Activated CD4-positive, alpha-beta T cell treated with anti-CD3 and anti-CD28 coated beads, Interleukin-2, amount 50 U/mL, for 16 hours (primary cell): Measurements from ENCODE around the gene RFK.

ENCODE experiments used
- DNase-seq: peaks from one replicate; pipeline ENCODE4 v3.0.0-alpha.2; 2020

RFK gene

DNA sequence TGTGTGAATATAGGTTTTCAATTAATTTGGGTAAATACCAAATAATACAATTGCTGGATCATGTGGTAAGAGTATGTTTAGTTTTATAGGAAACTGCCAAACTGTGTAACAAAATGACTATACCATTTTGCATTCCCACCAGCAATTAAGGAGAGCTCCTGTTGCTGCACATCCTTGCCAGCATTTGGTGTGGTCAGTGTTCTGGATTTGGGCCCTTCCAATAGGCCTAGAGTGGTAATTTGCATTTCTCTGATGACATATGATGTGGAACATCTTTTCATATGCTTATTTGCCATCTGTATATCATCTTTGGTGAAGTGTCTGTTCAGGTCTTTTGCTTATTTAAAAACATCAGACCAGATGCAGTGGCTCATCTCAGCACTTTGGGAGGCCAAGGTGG is 11.6 kb upstream of the RFK start:
- no peak for DNase-seq

DNA sequence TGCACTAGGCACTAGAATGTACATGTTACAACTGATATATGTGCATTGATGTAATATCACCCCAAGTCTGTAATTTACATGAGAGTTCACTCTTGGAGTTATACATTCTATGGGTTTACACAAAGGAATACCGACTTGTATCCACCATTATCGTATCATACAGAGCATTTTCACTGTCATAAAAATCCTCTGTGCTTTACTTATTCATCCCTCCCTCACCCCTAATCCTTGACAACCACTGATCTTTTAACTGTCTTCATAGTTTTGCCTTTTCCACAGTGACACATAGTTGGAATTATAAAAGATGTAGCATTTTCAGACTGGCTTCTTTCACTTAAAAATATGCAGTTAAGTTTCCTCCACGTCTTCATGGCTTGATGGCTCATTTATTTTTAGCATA is 11.1 kb upstream of the RFK start:
- no peak for DNase-seq

DNA sequence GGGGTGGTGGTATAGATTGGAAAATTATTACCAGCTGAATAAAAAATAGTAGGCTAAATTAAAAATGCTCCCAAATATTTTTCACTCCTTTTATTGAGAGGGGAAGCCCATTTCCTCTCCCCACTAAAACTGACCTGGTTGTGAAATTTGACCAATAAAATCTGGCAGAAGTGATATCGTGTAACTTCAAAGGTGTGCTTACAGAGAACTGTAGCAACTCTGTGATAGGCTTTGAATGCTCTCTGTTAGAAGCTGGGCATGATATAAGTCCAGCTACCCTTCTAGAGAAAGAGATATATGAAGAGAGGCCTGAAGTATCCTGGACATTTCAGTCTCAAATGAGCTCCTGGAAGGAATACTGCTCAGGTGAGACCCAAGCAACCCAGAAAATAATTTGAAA is 10.2 kb upstream of the RFK start:
- no peak for DNase-seq

DNA sequence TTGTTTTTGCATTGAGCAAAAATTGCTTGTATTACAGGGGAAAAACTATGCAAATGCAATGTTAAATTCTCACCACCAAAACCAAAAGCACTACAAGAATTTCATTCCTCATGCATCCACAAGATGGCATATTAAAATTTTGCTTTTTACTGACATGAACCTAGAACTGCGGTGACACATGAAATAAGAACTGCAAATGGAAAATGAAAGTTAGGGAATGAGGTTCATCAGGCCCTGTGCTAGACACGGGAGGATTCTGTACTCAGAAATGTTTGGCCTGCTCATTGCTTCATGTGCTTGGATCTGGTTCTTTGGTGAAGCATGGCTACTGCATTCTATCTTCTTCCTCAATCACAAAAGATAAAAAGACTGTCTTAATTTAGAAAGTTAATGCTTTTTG is 9.1 kb upstream of the RFK start:
- peak; percentile 74 for DNase-seq

DNA sequence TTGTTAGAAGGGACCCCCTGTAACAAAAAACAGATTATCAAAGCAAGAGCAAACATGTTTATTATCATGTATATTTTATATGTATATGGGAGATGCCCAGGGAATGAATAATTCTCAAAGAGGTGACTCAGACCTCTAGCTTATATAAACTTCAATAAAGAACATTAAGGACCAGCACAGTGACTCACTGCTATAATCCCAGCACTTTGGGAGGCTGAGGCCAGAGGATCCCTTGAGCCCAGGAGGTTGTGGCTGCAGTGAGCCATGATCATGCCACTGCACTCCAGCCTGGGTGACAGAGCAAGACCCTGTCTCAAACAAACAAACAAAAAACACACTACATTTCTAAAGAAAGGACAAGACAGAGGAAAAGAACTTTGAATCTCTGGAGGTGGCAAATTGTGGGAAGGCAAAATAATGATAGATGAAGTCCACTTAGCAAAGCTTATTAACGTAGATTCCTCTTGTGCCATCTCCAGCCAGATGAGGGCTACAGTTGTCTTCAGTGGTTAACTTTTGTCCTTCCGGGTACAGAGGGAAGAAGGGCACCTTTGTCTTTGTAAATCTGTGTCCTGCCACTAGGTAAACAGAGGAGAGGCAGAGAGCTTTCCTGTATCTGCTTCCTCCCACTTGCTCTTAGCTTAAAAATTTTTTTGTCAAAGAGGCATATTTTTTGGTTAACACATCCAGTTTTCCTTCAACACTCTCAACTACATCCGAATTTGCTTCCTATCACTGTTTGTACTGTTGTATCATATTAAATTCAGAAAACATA is 7.5 kb upstream of the RFK start:
- no peak for DNase-seq

DNA sequence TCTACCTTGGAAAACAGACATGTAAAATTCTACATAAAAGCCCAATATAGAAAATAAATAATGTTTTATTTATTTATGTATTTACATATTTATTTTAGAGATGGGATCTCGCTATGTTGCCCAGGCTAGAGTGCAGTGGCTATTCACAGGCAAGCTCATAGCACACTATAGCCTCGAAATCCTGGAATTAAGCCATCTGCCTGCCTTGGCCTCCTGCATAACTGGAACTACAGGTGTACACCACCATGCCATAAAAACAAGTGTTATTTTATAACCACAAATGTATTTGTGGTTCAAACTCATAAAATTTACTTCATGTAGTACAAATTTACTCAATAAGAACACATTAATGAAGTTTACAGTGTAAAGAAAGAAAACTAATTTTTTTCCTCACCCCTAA is 7.0 kb upstream of the RFK start:
- DNase-seq: no peak

DNA sequence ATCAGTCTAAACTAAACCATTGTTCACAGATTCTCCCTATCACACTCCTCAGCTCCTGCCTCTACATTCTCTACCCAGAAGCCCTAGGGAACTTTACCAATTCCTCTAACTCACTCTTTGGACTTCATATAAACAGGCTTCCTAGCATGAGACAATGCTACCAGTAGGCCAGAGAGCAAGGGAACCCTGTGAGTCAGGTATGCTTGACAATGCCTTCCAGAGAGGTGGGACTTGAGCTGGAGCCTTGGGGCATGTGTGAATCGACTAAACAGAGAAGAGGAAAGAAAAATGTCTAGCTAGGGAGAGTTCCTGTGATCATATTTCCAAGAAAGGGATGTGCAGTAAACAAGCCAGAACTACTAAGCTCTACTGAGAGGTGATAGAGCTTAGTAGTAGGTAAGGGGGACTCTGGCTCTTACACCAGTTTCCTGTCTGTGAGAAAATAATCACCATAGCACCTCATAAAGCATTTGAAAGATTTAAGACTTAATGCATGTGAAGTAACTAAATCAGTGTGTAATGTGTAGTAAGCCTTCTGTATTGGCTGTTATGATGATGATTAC is 6.4 kb upstream of the RFK start:
- DNase-seq: no peak

DNA sequence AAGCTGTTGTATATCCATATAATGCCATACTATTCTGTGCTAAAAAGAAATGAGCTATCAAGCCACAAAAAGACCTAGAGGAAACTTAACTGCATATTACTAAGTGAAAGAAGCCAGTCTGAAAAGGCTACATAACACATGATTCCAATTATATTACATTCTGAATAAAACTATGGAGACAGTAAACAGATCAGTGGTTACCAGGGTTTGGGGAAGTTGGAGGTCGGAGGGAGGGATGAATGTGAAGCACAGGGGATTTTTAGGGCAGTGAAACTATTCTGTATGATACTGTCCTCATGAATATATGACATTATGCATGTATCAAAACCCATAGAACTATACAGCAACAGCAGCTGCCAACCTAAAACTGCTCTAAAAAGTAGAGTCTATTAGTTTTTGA is 5.6 kb upstream of the RFK start:
- no peak for DNase-seq

DNA sequence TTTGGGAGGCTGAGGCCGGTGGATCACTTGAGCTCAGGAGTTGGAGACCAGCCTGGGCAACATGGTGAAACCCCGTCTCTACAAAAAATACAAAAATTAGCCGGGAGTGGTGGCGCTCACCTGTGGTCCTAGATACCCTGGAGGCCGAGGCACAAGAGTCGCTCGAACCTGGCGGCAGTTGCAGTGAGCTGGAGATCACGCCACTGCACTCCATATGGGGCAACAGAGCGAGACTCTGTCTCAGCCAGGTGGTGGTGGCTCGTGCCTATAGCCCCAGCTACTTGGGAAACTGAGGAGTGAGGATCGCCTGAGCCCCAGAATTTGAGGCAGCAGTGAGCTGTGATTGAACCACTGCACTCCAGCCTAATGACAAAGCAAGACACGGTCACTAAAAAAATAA is 2.4 kb upstream of the RFK start:
- DNase-seq: no peak

DNA sequence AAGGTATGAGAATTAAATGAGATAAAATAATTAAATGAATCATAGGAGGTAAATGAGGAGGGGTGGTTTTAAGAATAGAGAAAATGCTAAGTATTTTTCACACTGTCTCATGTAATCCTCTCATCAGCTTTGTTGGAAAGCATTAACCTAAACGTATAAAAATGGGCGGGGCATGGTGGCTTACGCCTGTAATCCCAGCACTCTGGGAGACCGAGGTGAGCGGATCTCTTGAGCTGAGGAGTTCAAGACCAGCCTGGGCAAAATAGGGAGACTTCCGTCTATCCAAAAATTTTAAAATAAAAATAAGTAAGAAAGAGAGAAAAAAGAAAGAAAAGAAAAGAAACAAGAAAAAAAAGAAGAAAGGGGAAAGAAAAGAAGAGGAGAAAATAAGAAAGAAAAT is 1.9 kb upstream of the RFK start:
- no peak for DNase-seq

DNA sequence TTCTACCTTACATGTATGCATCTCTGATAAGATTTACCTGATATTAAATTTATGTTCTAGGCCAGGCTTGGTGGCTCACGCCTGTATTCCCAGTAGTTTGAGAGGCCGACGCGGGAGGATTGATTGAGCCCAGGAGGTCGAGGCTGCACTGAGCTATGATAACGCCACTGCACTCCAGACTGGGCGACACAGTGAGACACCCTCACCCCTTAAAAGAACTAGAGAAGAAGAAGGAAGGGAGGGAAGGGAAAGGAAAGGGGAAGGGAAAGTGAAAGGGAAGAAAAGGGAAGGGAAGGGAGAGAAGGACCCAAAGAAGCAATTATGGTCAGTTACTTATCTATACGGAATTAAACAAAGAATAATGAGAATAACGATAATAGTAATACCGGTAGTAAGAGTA is 1.2 kb upstream of the RFK start:
- no peak for DNase-seq

DNA sequence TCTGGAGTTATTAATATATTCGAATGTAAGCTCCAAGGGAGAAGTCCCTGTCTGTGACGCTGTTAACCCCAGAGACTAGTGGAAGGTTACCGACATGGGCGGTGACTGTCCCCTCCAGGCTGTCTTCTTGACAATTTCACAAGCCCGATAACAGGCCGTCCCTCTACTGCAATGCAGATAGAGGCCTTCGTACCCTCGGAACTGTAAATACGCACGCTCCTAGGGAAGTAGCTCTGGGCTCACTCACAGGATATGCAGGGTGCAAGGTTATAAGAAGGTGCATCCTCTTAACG is 680 bp upstream of the RFK start:
- DNase-seq: peak; percentile 57

DNA sequence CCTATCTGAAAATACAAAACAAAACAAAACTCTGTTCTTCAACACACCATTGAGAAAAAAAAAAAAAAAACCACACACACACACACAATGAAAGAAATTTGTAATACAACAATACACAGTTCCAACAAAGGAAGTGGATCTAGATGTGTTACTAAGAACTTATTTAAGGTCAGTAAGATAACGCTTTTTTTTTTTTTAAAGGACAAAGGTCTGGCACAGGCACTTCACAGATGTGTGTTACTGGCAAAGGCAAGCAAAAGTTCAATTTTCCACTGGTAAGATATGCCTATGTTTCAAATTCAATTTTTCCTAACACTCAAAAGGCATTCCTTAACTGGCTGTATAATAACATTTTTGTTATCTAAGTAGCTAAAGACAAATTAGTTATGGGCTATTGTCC is 3.6 kb downstream of the RFK start:
- DNase-seq: no peak

DNA sequence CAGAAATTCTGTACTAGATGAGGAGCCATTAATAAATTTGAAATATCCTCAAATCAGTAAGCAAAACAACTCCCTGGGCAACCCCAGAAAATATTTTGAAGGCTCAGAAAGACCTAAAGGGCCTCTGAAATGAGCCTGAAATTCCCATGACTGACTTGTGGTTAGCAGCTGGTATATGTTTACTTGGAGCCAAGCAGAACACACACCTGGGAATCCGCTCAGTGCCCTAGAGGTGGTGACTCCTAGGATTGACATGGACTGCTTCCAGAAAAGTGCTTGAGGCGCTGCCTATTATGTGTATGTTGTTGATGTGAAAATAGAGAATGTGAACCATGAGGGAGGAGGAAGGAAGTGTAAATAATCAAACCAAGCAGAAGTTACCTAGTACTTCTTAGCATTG is 14.7 kb downstream of the RFK start:
- DNase-seq: no peak

DNA sequence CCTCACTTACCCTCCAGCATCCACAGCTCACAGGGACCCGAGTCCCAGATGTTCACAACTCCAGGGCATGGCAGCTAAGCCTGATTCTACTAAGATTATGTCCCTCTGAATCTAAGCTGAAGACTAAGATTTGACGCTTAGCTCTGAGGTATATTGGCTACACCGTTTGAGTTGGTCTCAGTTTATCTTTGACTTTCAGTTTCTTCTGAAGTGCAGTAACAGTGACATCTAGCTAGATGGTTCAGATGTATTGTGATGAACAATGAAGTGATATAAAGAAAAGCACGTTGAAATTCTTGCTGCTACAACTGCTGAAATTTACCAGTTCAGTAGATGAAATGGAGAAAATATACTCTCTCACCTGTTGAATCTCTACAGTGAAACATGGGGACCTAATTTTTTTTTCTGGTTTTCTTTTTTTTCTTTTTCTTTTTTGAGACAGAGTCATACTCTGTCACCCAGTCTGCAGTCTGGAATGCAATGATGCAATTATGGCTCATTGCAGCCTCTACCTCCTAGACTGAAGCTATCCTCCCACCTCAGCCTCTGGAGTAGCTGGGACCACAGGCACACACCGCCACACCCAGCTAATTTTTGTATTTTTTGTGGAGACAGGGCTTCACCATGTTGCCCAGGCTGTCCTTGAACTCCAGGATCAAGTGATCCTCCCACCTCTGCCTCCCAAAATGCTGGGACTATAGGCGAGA is 15.7 kb downstream of the RFK start:
- no peak for DNase-seq

DNA sequence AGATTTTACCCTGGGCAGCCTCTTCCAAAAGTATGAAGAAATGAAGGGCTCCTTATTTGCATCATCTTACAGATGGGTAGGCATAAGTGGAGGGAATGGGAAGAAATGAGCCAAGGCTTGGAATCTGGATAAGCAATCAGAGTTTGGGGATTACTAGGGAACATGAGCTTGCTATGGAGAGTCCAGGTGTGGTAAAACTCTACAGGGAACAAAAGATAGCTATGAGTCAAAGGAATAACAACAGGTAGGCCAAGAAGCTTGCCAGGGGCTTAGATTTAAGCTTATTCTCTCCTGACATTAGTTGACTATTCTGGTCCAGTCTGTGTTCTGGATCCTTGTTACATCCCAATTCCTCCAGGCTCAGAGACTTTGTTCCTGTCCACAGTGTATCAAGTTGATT is 16.4 kb downstream of the RFK start:
- no peak for DNase-seq

DNA sequence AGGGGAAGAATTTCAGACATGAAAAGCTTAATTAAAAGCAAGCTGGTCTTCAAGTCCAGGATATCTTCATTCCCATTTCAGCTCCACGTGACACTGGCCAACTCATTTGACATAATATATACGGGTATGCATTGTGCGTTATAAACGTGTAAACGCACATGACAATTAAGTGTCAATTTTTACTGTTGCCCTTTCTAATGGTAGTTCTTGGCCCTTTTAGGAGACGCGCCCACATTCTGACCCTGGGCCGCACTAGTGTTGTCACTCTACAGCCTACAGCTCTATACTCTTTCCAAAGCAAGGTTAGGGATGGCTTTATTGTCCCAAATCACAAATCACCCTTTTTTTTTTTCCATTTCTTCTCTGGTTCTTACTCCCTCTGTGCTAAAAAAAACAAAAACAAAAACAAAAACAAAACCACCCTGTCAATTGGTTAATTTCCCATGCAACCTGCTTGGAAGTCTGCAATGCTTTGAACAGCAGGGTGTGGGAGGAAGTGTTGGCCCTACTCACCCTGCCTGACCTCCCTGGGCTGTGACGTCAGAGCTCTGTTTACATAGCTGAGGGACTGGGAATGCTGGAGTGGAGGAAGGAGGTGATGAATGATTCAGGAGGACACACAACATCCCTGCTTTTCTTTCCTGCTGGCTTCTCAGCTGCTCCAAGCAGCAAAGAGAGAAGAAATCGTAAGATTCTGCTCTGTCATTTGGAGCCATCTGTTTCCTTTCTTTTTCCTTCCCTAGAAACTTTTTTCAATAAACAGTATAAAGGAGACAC is 19.3 kb downstream of the RFK start:
- no peak for DNase-seq

DNA sequence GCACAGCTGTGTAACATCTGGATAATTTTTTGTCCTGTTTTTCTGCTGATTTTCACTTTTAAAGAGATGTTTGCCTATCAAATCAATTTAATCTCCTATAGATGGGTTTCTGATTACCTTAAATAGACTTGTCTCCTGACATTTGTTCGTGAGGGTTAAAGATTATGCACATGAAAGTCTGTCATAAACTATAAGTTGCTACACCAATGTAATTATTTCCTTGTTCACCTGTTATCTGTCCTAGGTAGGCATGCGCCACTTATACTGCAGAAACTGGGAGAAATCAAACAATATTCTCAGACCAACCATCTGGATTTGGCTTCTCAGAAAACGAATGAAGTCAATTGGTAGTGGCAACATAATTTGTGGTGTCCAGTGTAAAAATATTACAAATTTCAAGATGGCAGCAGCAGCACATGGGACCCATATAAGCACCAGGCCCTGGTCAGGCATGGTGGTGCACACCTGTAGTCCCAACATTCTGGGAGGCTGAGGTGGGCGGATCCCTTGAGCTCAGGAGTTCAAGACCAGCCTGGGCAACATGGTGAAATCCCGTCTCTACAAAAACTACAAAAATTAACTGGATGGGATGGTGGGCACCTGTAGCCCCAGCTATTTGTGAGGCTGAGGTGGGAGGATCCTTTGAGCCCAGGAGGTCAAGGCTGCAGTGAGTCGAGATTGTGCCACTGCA is 20.3 kb downstream of the RFK start:
- DNase-seq: no peak

DNA sequence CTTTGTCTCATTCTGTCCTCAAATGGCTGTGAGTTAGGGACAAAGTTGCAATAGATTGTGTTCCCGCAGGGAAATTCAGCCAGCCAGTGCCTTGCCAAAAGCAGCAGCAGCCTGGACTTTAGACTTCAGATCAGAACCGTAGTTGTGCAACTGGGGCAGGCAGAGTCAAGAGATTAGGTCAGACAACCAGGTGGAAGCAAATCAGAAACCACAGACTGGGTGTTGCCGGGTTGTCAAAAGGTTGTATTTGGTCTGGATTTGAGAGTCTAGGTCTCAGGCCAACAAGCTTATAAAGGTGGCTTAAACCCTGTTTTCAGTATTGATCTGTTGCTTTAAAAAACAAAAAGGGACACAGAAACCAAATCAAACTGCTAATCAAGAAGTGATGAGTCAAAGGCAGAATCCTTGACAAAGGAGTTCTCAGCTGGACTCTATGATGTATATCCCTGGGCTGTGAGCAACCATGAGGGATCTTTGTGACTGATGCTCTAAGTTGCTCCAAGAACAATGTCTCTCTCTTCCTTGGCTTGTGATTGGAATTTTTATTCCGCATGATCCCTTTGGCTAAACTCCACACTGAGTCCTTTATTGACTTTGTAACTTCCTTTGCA is 20.9 kb downstream of the RFK start:
- DNase-seq: no peak

DNA sequence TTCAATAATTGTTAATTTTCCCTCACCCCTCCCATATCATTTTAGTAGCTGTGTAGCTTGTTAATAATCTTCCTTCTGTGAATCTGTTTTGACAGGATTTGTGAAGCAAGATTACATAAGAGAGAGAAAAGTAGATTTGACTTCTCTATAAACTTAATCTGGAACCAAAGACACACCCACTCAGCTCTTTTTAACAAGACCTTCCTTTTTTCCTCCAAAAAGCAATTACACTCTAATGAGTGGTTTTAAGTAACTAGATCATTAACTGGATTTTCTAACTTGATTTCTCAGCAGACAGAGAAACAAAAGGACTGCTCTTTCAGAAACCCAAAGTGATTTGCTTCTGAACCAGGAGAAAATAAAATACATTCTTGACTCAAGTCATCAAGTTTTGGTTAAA is 21.9 kb downstream of the RFK start:
- DNase-seq: no peak

DNA sequence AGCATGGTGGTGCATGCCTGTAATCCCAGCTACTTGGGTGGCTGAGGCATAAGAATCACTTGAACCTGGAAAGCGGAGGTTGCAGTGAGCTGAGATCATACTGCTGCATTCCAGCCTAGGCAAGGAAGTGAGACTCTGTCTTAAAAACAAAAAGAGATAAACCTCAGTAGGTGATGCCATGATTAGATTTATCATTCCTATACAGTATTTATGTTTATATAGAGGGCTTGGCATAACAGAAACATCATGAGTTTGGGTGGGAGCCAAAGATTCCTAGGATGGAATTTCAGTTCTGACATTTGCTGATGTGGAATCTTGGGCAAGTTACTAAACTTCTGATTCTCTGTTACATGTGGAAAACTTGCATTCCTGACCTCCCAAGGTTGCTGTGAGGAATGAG is 22.3 kb downstream of the RFK start:
- no peak for DNase-seq

DNA sequence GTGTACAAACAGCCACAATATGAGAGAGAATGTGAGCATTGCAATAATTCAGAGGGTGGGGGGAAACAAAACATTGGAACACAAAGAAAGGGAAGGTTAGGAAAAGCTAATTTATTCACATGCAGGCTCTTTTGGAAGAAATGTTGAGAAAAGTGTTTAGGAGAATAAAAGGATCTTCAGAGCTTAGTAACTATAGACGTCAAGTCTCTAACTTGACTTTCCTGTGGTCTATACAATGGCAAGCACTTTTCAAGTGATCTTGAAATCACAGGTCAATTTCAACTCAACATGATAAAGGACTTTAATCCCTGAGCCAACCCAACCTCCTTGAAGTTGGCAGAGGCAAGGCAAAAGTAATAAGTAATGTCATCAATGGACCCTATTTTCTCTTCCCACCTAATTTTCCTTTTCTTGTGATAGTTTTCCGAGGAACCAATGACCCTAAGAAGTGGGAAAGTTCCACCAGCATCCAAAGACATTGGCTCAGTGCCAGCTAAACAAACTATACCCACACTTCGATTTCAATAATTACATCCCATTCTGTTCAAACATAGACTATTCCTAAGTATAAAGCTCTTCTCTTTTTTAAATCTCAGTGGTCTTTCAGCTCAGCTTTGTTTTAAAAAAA is 23.7 kb downstream of the RFK start:
- no peak for DNase-seq
